SU-DHL-6 (cell line): ENCODE results near the gene CYP2J2.

ENCODE experiments used
- H2AFZ ChIP-seq: fragments of 200-600 bp; sonication (generic); 2 replicates; pipeline ENCODE4 v1.6.1; 2014; ENCODE audit warnings: low read depth, mild to moderate bottlenecking, moderate library complexity, mixed read lengths, antibody characterized with exemption, low read length; ENCODE audit not compliant: severe bottlenecking
- H3F3A ChIP-seq: fragments of 200-600 bp; shearing (Covaris generic); 2 replicates; pipeline ENCODE4 v1.6.0; 2016; ENCODE audit warnings: antibody characterized with exemption, mild to moderate bottlenecking; ENCODE audit not compliant: insufficient read depth
- H3K27ac ChIP-seq: fragments of 200-600 bp; sonication (generic); 2 replicates; pipeline ENCODE4 v1.5.1; 2016; ENCODE audit warnings: low read depth, mild to moderate bottlenecking, low read length, moderate library complexity, mixed read lengths
- H3K27me3 ChIP-seq: fragments of 200-600 bp; sonication (generic), shearing (Covaris generic); 2 replicates; pipeline ENCODE4 v1.6.0; 2014; ENCODE audit warnings: mild to moderate bottlenecking, low read length
- H3K36me3 ChIP-seq: fragments of 200-600 bp; sonication (generic); 2 replicates; pipeline ENCODE4 v1.6.1; 2014; ENCODE audit warnings: mild to moderate bottlenecking, low read length, mixed read lengths
- H3K4me2 ChIP-seq: fragments of 300-600, 200-600 bp; shearing (Covaris generic), sonication (generic); 2 replicates; pipeline ENCODE4 v1.6.0; 2014; ENCODE audit warnings: low read length, low read depth, mild to moderate bottlenecking; ENCODE audit not compliant: poor library complexity, severe bottlenecking
- H3K4me3 ChIP-seq: fragments of 200-600 bp; sonication (generic); 2 replicates; pipeline ENCODE4 v1.5.1; 2014; ENCODE audit warnings: antibody characterized with exemption, low read length, mild to moderate bottlenecking, mixed read lengths; ENCODE audit not compliant: insufficient read depth, poor library complexity, severe bottlenecking
- H3K79me2 ChIP-seq: fragments of 200-600 bp; sonication (generic); 2 replicates; pipeline ENCODE4 v1.6.1; 2014; ENCODE audit warnings: mild to moderate bottlenecking, low read length, moderate library complexity; ENCODE audit not compliant: insufficient read depth
- H3K9ac ChIP-seq: fragments of 200-600 bp; sonication (generic); 2 replicates; pipeline ENCODE4 v1.7.0; 2014; ENCODE audit warnings: mild to moderate bottlenecking, low read length
- H3K9me2 ChIP-seq: fragments of 200-600 bp; sonication (generic); replicated peaks from 2 replicates; pipeline ENCODE4 v1.6.1; 2014; ENCODE audit warnings: low read length; ENCODE audit not compliant: insufficient read depth
- H3K9me3 ChIP-seq: fragments of 200-600 bp; sonication (generic); 2 replicates; pipeline ENCODE4 v1.6.1; 2014; ENCODE audit warnings: low read length, mixed read lengths; ENCODE audit not compliant: insufficient read depth
- H4K20me1 ChIP-seq: fragments of 200-600 bp; sonication (generic); 2 replicates; pipeline ENCODE4 v1.6.1; 2014; ENCODE audit warnings: low read depth, mild to moderate bottlenecking, antibody characterized with exemption, low read length, moderate library complexity, mixed read lengths
- CTCF ChIP-seq: fragments of 200-600 bp; sonication (generic); IDR thresholded peaks from one replicate; pipeline ENCODE4 v1.5.1; 2017; ENCODE audit warnings: antibody characterized with exemption, mild to moderate bottlenecking, low read length, moderate library complexity; ENCODE audit not compliant: insufficient read depth, poor library complexity, severe bottlenecking
- EZH2phosphoT487 ChIP-seq: fragments of 200-600 bp; sonication (generic), shearing (Covaris generic); conservative IDR thresholded peaks from 2 replicates; pipeline ENCODE4 v1.6.1; 2018; ENCODE audit warnings: mild to moderate bottlenecking, antibody characterized with exemption, low read length, moderate library complexity, mixed read lengths

The CYP2J2 gene

GRCh38 chr1:59903141-59903754, 23.3 kb downstream of the CYP2J2 start:
- Histone ChIP-seq H3K79me2 (no peaks in the 10 kb centered on the region), H3K36me3 (no peaks in the 10 kb centered on the region), H3F3A (no peaks in the 10 kb centered on the region), H3K27ac (no peak overlapping the region), H3K9me3 (no peaks in the 10 kb centered on the region), H4K20me1 (no peaks in the 10 kb centered on the region), H2AFZ (no peak overlapping the region), H3K27me3 (no peaks in the 10 kb centered on the region), H3K4me3 (no peak overlapping the region), H3K9me2 (no peaks in the 10 kb centered on the region), H3K9ac (no peak overlapping the region), H3K4me2 (no peak overlapping the region)
- TF ChIP-seq CTCF = peak; percentile 47
- no peak for TF ChIP-seq EZH2phosphoT487

- H3K9me2 ChIP-seq = no peaks in the 10 kb centered on the region
- no peaks in the 10 kb centered on the region for H3K9me3 ChIP-seq
- H3K79me2 ChIP-seq = no peaks in the 10 kb centered on the region
- no peak overlapping the region for H2AFZ ChIP-seq
- H3K4me2 ChIP-seq = no peak overlapping the region
- TF ChIP-seq CTCF (no peak), EZH2phosphoT487 (no peak)
- no peak overlapping the region for H3K4me3 ChIP-seq
- no peaks in the 10 kb centered on the region for H3K36me3 ChIP-seq
- no peak overlapping the region for H3K9ac ChIP-seq
- no peaks in the 10 kb centered on the region for H3K27me3 ChIP-seq
- H3F3A ChIP-seq = no peaks in the 10 kb centered on the region
- H4K20me1 ChIP-seq = no peaks in the 10 kb centered on the region
- H3K27ac ChIP-seq = no peak overlapping the region
Measured at GRCh38 chr1:59901770-59902388, 24.7 kb downstream of the CYP2J2 start.

GRCh38 chr1:59900640-59901039, 25.9 kb downstream of the CYP2J2 start:
- Histone ChIP-seq H3K36me3 (no peaks in the 10 kb centered on the region), H3K4me3 (no peak overlapping the region), H2AFZ (no peak overlapping the region), H3K4me2 (no peak overlapping the region), H3K27me3 (no peaks in the 10 kb centered on the region), H3K27ac (no peak overlapping the region), H3K9me3 (no peaks in the 10 kb centered on the region), H4K20me1 (no peaks in the 10 kb centered on the region), H3K79me2 (no peaks in the 10 kb centered on the region), H3K9me2 (no peaks in the 10 kb centered on the region), H3K9ac (no peak overlapping the region), H3F3A (no peaks in the 10 kb centered on the region)
- TF ChIP-seq CTCF = no peak
- no peak for TF ChIP-seq EZH2phosphoT487
